ENCODE measurements around the gene SH3GL1. TPM values are rescaled to one million over a fixed set of nuclear protein-coding genes. Genes with fewer than 3 reads are reported as not detected.

SH3GL1 gene
- total and polyA plus RNA-seq, 9 of the 15 experiments (the other 6 are each of a cell fraction or from before 2014, with no cell fraction given): 1.7 to 75.3 (median 25.7) TPM

DNA sequence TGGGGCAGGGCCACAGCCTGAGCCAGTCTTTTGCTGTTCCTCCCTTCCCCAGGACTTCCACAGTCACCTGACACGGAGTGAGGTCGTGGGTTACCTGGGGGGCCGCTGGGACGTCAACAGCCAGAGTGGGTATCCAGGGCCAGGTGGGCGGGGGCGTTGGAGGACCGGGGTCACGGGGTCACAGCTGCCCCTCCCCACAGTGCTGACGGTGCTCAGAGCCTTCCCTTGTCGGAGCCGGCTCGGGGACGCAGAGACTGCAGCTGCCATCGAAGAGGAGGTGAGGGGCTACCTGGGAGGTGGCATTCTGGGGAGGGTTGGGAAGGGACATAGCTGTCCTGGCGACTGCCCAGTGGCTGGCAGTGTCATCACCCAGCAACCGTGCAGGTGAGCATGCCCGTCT is 45.5 kb downstream of the SH3GL1 start:
- ChIA-PET POLR2A (interaction anchor here (1.4 kb wide), 1 partner anchor 11 kb away, joined by 5 read pairs; the partner anchor contains the start of gene MPND), CTCF (ENCODE audit: low intra/inter-chr PET ratio) (no interaction called here)
- intact Hi-C loops (cut with micrococcal nuclease) (no loop called here), in situ Hi-C loops (cut with MboI) (no loop called here)
- H3K4me3 ChIP-seq: no peak overlapping the region
- no peak for DNase-seq (ENCODE audit: extremely low read depth in 1 of 4, low spot score in 3 of 4)
- H3K9ac ChIP-seq (ENCODE audit: insufficient read depth in 1 of 2, low read depth in 2 of 2, low read length in 2 of 2): no peak overlapping the region; a peak in 1 of 4 replicates
- H3K27ac ChIP-seq (ENCODE audit: extremely low read depth, low read depth, low read length): no peak overlapping the region
- peaks cover 7% of the 10 kb centered on the region; the same call in 1 of the 2 replicates for H4K20me1 ChIP-seq (replicated peaks; ENCODE audit: control insufficient read depth, insufficient read depth, low read length)
- WGBS (ENCODE audit: insufficient coverage, low coverage, missing lambda C conversion rate): 68% methylated on average over 7 of the region's 17 CpGs
- H3K36me3 ChIP-seq (ENCODE audit: control insufficient read depth, insufficient read depth, low read length): peaks cover 29% of the 10 kb centered on the region; the same call in 1 of the 3 replicates
- H3K79me2 ChIP-seq (ENCODE audit: control insufficient read depth, insufficient read depth, low read length): no peaks in the 10 kb centered on the region
- TF ChIP-seq KLF16 (IDR thresholded peaks at IDR 0.05) (no peak), TARDBP (IDR thresholded peaks at IDR 0.05) (no peak), HIVEP1 (CRISPR knock-in tag; IDR thresholded peaks at IDR 0.05) (no peak), HMBOX1 (IDR thresholded peaks at IDR 0.05) (no peak), ZNF3 (CRISPR knock-in tag; IDR thresholded peaks at IDR 0.05) (no peak), BRD4 (IDR thresholded peaks at IDR 0.05) (no peak), DMBX1 (CRISPR knock-in tag; IDR thresholded peaks at IDR 0.05; ENCODE audit: borderline replicate concordance) (no peak), CSDE1 (IDR thresholded peaks at IDR 0.05) (no peak), ILK (tag; IDR thresholded peaks at IDR 0.05; ENCODE audit: borderline replicate concordance, low read depth) (no peak)
- BruUV-seq (replicated peaks): no TSS peak
- H3K4me2 ChIP-seq (ENCODE audit: insufficient read depth, low read length): no peak overlapping the region
- no peak overlapping the region for H2AFZ ChIP-seq (ENCODE audit: low read depth, low read length)
- no peaks in the 10 kb centered on the region for H3K9me3 ChIP-seq (replicated peaks; ENCODE audit: control insufficient read depth, insufficient read depth, low read depth, low read length)
- FAIRE-seq: no peak
- ATAC-seq: no peak
- H3K27me3 ChIP-seq (ENCODE audit: control insufficient read depth in 2 of 2, insufficient read depth in 2 of 2, low read length in 2 of 2): no peaks in the 10 kb centered on the region
- peaks cover 0 to 47% of the 10 kb centered on the region in 2 experiments; a peak in 2 of 5 replicates for H3K4me1 ChIP-seq (replicated peaks in 1 of 2; ENCODE audit: control insufficient read depth in 2 of 2, insufficient read depth in 2 of 2, low read length in 2 of 2)
- H3K9me1 ChIP-seq (ENCODE audit: control insufficient read depth, insufficient read depth, low read length): no peaks in the 10 kb centered on the region

All from K562 (cell line).